ENCODE results near the gene ARG2. TPM values are rescaled to one million over a fixed set of nuclear protein-coding genes. Genes with fewer than 3 reads are reported as not detected.

ARG2 gene
- total and polyA plus RNA-seq, 9 of the 15 experiments (the other 6 are each of a cell fraction or from before 2014, with no cell fraction given), result 6.2 to 75.0 (median 17.8) TPM

DNA sequence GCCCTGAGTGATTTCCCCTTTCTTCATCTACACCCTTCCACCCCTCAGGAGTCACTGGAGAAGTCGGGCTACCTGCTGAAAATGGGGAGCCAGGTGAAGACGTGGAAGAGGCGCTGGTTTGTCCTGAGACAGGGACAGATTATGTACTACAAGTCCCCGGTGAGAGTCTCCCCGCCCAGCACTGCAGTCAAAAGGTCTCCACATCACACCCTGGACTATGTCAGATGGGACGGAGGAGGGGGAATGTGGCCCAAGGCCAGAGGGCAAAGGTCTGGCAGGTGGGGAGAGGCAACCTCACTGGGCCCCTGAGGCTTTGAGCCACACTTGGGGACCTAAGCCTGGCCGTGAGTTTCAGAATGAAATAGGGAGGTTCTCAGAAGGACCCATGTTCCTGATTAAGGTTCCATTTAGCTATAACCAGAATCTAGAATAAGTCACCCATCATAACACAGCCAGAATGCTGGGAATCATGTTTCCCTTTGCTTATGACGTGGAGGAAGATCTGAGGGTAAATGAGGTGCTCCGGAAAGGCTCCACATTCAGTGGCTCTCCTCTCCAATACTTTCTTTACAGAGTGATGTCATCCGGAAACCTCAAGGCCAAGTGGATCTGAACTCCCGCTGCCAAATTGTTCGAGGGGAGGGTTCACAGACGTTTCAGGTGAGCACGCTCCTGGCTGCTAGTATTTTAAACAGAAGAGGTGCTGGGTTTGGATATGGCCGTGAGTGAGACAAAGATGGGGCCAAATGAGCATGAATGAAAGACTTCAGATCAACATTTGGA is 46.3 kb upstream of the ARG2 start:
- no peaks in the 10 kb centered on the region; the same call in 1 of the 2 replicates for H4K20me1 ChIP-seq (replicated peaks; ENCODE audit: control insufficient read depth, insufficient read depth, low read length)
- no peak for TF ChIP-seq HOXB6 (CRISPR knock-in tag; IDR thresholded peaks at IDR 0.05; ENCODE audit: borderline replicate concordance)
- TF ChIP-seq PML (IDR thresholded peaks at IDR 0.05; ENCODE audit: low read length), result no peak
- no peak for TF ChIP-seq ELF4 (CRISPR knock-in tag; IDR thresholded peaks at IDR 0.05)
- no peak for TF ChIP-seq ZNF134 (CRISPR knock-in tag; conservative IDR thresholded peaks at IDR 0.05)
- no peak for TF ChIP-seq KAT2B (IDR thresholded peaks at IDR 0.05; ENCODE audit: low read depth, low read length)
- no peak for TF ChIP-seq ARID1B (IDR thresholded peaks at IDR 0.05)
- TF ChIP-seq JUN (IDR thresholded peaks at IDR 0.05; ENCODE audit: borderline replicate concordance, low read depth, low read length), result no peak
- no peak for TF ChIP-seq JUN (CRISPR knock-in tag; IDR thresholded peaks at IDR 0.05; ENCODE audit: borderline replicate concordance)
- no peak for TF ChIP-seq STAT5A (IDR thresholded peaks at IDR 0.05; ENCODE audit: borderline replicate concordance, low read length)
- TF ChIP-seq CTBP1 (IDR thresholded peaks at IDR 0.05; ENCODE audit: borderline replicate concordance), result no peak
- no peak for TF ChIP-seq ZNF274 (IDR thresholded peaks at IDR 0.05; ENCODE audit: borderline replicate concordance, low read depth, low read length)
- TF ChIP-seq RFX5 (IDR thresholded peaks at IDR 0.05; ENCODE audit: low read depth, low read length), result no peak
- no peak for TF ChIP-seq SOX6 (IDR thresholded peaks at IDR 0.05)
- TF ChIP-seq MCM3 (IDR thresholded peaks at IDR 0.05), result no peak
- TF ChIP-seq HSF4 (CRISPR knock-in tag; IDR thresholded peaks at IDR 0.05; ENCODE audit: borderline replicate concordance), result no peak
- TF ChIP-seq WHSC1 (IDR thresholded peaks at IDR 0.05; ENCODE audit: low read length), result no peak
- no peak for TF ChIP-seq RHOXF2B (CRISPR knock-in tag; conservative IDR thresholded peaks at IDR 0.05)
- H3K4me1 ChIP-seq (replicated peaks in 1 of 2; ENCODE audit: control insufficient read depth in 2 of 2, insufficient read depth in 2 of 2, low read length in 2 of 2), result peaks cover 0 to 5% of the 10 kb centered on the region in 2 experiments; a peak in 2 of 5 replicates
- no peak for FAIRE-seq
- CTCF ChIA-PET (ENCODE audit: low intra/inter-chr PET ratio), result no interaction called here
- intact Hi-C loops (cut with micrococcal nuclease), result no loop called here
- in situ Hi-C loops (cut with MboI), result loop anchor here (10.0 kb wide), 1 partner anchor 149 kb away; no protein-coding TSS in a partner anchor
- no TSS peak for BruUV-seq (replicated peaks)
- WGBS (ENCODE audit: insufficient coverage, low coverage, missing lambda C conversion rate), result 37% methylated on average over 15 of the region's 15 CpGs
- H3K9ac ChIP-seq (ENCODE audit: insufficient read depth in 1 of 2, low read depth in 2 of 2, low read length in 2 of 2), result no peak overlapping the region
- DNase-seq (ENCODE audit: extremely low read depth in 1 of 4, low spot score in 3 of 4), result no peak
- H3K36me3 ChIP-seq (ENCODE audit: control insufficient read depth, insufficient read depth, low read length), result no peaks in the 10 kb centered on the region
- H2AFZ ChIP-seq (ENCODE audit: low read depth, low read length), result no peak overlapping the region
- no peak overlapping the region for H3K27ac ChIP-seq (ENCODE audit: extremely low read depth, low read depth, low read length)
- ATAC-seq, result no peak
- no peaks in the 10 kb centered on the region for H3K79me2 ChIP-seq (ENCODE audit: control insufficient read depth, insufficient read depth, low read length)
- POLR2A ChIA-PET, result interaction anchor here (1.2 kb wide), 1 partner anchor 47 kb away, joined by 3 read pairs; no protein-coding TSS in a partner anchor
- H3K9me3 ChIP-seq (replicated peaks; ENCODE audit: control insufficient read depth, insufficient read depth, low read depth, low read length), result no peaks in the 10 kb centered on the region
- H3K4me3 ChIP-seq, result no peak overlapping the region
- H3K4me2 ChIP-seq (ENCODE audit: insufficient read depth, low read length), result no peak overlapping the region
- H3K9me1 ChIP-seq (ENCODE audit: control insufficient read depth, insufficient read depth, low read length), result no peaks in the 10 kb centered on the region
- H3K27me3 ChIP-seq (ENCODE audit: control insufficient read depth in 2 of 2, insufficient read depth in 2 of 2, low read length in 2 of 2), result no peaks in the 10 kb centered on the region; a peak in 1 of 5 replicates
